LHCN-M2 (cell line): ENCODE data around the gene CGGBP1. TPM values are rescaled to one million over a fixed set of nuclear protein-coding genes. Genes with fewer than 3 reads are reported as not detected.

Source experiments
- DNase-seq: peaks from one replicate; pipeline ENCODE4 v3.0.0-alpha.2; 2012; ENCODE audit warnings: low read depth
- polyA plus RNA-seq: library from polyadenylated mRNA; unstranded; fragments of >200 nt; gene quantifications from one replicate; pipeline ENCODE4 v1.2.1, GENCODE V29; 2012; ENCODE audit warnings: missing spikeins
- total RNA-seq: library from RNA; depleted of rRNA; stranded (reverse); fragments of >200 nt; gene quantifications from 2 replicates; pipeline ENCODE4 v1.2.3, GENCODE V29; 2014; rRNA removed

The CGGBP1 gene, protein sequence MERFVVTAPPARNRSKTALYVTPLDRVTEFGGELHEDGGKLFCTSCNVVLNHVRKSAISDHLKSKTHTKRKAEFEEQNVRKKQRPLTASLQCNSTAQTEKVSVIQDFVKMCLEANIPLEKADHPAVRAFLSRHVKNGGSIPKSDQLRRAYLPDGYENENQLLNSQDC
- 60.1 and 68.1 TPM in 2 replicates for total RNA-seq
- 27.6 TPM for polyA plus RNA-seq

DNA sequence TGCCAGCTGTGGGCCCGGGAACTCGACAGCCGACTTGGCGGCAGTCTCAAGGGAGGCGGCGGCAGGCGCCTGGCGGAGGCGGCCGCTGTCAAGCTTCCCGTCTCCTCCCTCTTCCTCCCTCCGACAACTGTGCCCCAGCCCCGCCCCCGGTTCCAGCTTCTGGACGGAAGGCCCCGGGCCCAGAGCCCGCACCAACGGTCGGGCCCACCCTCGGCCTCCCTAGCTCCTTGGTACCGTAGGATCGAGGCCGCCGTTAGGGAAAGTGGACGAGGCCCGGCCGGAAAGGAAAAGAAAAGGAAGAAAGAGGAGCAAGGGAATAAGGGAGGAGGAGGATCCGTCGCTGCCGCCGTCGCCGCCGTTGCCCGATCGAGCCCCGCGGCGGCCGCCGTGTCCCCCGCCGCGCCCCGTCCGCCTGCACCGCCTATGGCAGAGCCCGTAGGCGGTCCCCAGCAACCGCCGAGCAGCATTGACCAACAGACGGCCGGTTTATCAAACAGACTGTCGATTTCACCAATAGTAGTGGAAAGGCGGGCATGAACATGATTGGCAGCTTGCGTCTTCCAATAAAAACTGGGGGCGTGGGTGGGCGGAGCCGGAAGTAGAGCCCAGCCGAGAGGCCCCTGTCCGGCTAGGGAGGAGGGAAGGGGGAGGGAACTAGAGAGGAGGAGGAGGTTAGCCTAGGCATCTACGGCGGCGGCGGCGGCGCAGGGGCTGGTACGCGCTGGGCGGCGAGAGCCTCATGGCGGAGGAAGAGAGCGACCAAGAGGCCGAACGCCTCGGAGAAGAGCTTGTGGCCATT lies at the start of gene CGGBP1, which contains the start of gene ZNF654:
CGGBP1 (minus strand) TSS at position 425 of the 799 bp plus-strand sequence. CDS start 3,029 bp downstream, outside the sequence.
ZNF654 (plus strand) TSS at position 675 of the 799 bp plus-strand sequence; CDS start at position 740, 65 bp downstream.
- peak; percentile 99 for DNase-seq

DNA sequence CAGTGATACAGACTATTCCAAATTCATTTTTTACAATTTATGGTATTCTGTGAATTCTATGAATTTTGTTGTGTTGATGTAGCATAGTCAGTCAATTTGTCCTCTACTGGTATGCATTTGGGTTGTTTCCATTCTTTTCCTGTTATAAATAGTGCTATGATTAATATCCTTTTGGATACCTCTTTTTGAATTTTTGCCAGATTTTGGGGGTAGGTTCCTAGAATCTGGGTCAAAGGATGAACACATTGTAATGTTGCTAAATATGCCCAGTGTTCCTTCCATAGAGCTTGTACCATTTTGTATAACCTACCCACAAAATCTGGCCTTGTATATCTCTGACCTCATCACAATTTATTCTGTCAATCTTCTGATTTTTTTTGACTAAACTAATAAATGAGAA lies 46.5 kb upstream of the CGGBP1 start:
- DNase-seq: peak; percentile 30

DNA sequence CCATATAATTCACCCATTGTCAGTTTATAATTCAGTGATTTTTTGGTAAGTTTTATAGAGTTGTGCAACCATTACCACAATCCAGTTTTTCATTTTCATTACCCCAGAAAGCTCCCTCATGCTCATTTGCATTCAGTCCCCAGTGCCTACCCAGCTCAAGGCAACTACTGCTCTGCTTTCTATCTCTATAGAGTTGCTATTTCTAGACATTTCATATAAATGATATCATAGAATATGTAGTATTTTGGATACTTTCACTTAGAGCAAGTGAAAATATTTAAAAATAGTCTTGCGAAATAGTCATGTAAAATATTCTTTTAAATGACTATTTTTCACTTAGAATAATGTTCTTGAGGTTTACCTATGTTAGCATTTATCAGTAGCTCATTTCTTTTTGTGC lies 42.3 kb upstream of the CGGBP1 start:
- DNase-seq: no peak

DNA sequence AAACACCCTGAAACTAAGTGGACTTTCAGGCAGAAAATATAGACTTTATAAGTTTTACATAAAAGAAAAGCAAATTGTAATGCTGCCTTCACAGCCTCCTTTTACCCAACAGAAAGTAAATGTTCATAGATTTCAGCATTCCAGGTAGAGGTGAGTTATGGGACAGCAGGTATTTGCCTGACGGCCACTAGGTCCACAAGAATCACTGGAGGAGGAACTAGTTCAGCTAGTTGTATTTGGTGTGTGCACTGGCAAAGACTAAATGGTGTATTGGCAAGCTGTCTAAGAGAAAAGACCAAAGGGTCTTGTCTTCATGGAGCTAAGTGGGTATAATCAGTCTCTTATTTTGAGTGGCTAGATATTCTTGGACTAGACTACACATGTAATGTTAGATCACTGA lies 34.5 kb upstream of the CGGBP1 start:
- DNase-seq: no peak

DNA sequence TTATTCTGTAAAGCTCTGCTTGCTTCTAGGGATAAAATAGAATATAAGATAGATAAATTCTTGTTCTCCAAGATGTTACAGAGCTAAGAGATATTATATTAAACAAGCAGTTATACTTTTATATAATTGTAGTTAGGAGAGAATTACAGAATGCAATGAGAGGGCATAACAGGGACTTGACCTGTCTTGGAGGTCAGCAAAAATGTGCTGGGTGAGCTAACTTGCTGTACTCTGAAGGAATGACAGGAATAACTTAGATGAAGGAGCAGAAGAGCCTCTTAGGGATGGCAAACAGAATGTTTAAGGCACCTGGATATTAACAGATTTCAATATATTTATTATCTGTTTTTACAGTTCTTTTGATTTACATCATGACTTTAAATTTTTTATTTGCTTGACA lies 33.5 kb upstream of the CGGBP1 start:
- no peak for DNase-seq

DNA sequence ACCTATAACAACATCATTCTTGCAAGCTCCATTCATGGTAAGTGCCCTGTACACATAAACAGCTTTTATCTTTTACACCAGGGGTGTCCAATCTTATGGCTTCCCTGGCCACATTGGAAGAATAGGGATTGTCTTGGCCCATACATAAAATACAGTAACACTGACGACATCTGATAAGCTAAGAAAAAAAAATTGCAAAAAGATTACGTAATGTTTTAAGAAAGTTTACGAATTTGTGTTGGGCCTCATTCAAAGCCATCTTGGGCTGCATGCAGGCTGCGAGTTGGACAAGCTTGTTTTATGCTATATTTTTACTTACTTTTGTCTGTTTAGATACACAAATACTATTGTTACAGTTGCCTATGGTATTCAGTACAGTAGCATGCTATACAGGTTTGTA lies 31.9 kb upstream of the CGGBP1 start:
- DNase-seq: no peak

DNA sequence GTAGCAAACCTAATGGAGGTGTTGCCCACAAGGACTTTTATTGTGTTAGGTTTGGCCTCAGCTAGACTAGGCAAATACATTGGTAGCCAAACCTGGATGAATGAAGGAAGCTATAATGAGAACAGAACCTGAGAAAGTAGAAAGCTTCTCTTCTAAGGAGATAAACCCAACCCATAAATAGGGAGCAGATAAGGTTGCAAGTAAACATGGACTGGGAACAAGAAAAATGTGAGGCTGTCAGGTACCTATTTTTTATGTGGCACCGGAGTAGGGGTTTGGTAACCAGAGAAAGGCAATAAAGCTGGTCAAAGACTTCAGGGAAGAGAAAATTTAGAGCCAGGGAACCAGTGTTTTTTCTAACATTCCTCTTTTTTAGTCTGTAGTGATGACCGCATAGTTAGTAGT lies 25.3 kb upstream of the CGGBP1 start:
- no peak for DNase-seq

DNA sequence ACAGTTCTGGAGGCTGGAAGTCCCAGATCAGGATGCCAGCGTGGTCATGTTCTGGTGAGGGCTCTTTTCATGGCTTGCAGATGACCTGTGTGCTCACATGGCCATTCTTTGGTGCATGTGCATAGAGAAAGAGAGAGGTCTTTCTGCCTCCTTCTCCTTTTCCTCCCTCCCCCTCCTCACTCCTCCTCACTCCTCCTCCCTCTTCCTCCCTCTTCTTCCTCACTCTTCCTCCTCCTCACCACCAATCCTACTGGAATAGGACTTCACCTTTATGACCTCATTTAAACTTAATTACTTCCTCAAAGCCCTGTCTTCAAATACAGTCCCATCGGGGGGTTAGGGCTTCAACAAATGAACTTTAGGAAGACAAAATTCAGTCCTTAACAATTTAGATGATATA lies 24.0 kb upstream of the CGGBP1 start:
- DNase-seq: no peak

DNA sequence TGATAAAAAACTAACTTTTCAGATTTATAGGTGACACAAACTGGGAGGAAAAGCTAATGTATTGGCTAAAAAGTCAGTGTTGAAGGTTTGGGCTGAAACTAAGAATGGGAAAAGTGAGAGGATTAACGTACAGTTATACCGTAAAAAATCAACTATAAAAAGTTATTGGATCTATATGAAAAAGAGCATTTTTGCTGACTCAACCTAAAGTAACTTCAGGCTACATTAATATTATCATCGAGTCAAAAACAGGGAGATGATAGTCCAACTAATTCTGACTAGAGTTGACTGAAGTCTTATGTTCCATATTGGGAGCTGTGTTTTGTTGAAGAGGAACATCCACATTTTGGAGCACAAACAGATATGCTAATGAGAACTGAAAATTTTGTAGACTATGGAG lies 20.1 kb upstream of the CGGBP1 start:
- no peak for DNase-seq

DNA sequence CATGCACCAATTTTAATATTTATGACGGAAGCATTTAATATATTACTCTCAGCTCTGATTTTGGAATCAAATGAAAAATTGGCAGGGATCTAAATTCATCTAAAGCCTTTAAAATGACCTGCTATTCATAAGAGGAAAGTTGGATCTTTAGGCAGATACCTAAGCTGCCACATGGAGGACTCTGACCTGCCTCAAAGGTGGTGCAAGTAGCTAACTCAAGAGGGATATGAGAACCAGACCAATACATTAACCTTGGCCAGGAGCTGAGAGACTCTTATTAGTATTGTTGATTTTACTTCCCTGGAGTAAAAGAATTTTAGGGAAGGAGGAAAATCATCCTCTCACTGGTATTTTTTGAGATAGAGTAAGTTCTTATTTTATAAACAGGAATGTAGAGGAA lies 17.9 kb upstream of the CGGBP1 start:
- no peak for DNase-seq

DNA sequence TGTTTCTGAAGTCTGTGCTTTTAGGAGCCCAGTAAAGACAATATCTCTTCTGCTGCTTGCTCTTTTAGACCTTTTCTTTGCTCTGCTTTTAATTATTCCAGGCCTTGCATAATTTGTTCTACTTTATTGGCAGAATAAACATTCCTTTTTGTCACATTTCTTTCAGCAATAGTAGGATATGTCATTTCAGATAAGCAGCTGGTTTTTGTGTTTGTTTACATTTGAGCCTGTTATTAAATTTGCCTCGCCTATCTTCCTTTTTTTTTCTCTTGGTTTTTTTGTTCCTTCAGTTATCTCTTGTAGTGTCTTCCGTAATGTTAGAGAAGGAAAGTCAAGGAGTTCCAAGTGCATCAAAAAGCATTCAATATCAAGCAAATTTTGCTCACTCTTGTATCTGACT lies 16.7 kb upstream of the CGGBP1 start:
- no peak for DNase-seq

DNA sequence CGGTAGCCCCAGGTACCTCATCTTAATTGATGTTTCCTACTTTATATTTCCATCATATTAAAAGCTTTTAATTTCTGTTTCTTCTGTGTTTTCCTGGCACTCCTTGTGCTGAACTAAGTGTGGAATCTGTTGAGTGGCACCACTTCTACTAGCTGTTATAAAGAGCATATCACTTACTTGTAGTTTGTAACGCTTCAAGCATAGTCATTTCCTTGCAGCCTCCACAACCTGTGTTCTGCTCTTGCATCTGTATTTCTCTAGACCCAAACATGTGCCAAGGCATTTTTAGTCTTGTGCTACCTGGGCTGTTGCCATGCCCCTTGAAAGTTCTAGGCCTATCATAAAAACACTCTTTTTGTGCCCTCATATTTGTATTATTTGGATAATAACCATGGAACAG lies 16.3 kb upstream of the CGGBP1 start:
- DNase-seq: no peak

DNA sequence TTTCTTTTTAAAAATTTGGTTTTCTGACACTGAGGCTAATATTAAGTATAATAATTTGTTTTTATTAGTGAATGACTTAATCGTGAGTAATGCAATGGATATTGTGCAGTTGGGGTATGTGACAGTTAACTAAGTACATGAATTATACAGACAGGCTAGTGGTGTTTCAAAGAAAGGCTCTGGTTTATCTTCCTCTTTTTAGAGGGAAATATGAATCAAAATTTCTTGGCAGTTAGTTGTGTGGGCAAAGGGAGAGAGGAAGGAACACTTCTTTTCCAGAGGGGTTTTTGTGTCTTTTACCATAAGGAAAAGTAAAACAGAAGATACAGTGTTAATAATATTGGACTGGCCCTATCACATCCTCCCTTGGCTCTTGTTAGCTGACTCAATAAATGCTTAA lies 2.9 kb upstream of the CGGBP1 start:
- DNase-seq: no peak

DNA sequence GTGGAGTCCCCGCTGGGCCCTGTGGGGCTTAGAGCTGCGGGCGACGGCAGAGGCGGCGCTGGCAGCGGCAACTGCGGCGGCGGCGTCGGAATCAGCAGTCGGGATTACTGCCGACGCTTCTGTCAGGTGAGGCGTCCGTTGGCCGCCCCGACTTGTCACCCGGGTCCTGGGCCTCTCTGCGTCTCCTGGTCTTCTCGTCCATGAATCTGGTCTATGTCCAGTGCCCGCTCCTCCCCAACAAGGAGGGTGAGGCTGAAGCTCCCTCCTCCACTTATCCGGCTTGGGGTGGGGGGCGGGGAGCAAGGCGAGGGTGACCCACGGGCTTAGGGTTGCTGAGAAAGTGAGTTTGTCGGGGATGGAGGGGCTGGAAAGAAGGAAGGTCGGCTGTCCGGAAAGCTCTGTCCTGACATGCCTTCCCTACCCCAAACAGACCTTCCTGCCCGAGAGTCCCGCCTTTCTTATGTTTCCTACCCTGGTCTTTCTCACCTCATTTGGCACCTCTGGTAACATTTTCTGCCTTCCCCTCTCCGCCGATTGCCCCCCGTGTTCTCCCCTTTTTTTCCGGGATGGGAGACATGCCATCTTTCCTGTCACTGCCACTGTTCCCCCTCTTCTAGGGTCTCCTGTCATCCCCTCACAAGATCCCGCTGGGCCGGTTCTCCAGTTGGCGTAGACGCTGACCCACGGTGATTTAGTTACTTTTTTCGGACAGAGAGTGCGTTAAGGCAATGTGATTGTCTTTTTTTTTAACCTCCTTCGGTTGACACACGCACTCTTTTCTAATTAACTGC lies 770 bp upstream of the CGGBP1 start:
- DNase-seq: no peak

DNA sequence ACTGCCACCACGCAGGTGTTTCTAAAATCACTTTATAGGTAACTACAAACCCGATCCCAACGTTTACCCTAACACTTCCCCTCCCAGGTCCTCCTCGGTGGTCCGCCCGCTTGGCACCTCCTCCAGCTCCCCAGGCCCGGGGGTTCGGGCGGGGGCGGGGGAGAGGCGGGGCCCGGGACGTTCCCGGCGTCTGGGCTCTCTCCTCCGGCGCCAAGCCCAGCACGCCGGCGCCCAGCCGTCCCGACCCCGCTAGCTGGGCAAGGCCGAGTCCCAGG lies 562 bp downstream of the CGGBP1 start:
- no peak for DNase-seq

DNA sequence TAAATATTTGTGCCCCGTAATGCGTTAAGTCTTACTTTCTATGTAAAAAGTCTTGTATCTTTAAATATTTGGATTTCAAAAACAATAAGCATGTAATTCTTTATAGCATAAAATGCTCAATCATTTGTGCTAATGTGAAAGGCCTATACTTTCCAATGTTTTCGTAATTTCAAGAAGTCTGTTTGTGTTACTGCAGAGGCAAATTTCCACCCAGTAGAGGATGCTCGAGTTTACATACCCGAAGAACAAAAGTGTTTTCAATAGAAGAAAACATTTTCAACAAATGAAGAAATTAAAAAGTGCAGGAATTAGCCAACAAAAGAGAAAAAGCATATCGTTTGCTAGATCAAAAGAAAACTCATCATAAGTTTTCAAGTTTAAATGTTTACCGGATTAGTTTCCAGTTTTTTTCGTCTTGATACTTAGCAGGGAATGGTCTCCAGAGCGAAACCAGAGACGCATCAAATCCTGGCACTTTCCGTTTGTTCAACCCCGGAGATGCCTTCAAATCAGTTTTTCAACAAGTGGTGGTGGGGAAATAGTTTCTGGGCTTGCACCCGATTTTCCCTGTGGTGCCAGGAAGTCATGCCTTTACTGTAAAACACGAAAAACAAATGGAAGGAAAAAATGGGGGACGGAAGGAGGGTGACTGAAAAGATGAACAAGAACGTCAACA lies 1.0 kb downstream of the CGGBP1 start:
- peak; percentile 26 for DNase-seq

DNA sequence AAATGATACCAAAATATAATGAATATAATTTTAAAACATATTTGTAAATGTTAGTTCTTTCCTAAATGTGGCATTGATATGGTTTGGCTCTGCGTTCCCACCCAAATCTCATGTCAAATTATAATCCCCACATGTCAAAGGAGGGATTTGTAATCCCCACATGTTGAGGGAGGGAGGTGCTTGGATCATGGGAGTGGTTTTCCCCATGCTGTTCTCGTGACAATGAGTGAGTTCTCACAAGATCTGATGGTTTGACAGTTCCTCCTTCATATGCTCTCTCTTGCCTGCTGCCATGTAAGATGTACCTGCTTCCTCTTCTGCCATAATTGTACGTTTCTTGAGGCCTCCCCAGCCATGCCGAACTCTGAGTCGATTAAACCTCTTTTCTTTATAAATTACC lies 12.0 kb downstream of the CGGBP1 start:
- no peak for DNase-seq

DNA sequence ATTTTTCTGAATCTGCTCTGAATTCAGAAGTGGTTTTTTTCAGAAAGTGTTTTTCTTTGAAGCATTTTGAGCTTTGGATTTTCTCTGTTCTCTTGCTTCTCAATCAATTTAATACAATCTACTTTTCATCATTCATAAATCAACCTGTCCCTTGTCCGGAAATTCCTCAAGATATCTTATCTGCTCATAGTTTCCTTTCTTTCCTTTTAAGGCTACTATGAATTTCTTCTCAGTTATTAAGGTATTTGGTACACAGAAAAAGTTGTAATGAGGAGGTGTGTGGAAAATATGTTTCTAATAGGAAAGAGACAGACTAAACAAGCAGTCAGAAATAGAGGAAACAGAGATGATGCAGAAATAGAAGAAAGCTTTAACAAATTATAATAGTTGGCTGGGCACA lies 14.4 kb downstream of the CGGBP1 start:
- DNase-seq: no peak

DNA sequence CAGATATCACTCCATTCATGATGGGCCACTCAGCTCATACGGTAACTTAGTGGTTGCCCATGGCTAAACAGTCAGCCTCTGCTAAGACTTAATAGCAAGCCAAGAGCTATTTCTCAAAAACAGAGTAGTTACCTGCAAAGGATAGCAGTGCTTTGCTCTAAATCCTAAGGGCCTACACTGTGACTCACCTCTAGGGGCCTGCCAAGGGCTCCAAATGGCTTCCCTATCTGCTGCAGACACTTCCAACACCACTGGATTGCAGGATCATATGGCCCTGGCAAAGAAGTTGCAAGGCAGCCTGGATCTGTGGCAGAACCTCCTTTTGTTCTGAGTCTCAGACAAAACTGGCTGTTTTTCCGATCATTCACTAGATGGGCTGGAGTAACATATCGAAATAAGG lies 17.8 kb downstream of the CGGBP1 start:
- DNase-seq: no peak

DNA sequence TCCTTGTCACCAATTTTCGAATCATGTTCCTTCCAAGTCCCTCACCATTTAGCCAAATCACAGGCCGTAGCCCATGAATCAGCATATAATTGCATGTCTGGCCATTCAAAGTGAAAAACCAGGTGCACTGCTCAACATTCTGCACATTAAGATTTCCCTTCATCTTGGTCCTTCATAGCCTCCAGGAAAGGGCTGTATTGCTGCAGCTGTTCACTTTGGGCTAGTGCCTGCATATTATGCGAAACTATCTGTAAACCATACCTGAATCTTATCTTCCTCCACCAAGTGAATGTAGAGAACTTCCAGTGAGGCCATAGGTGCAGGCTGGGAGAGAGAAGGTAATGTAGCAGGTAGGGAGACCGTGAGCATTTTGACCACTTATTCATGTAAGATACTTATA lies 18.3 kb downstream of the CGGBP1 start:
- DNase-seq: no peak

DNA sequence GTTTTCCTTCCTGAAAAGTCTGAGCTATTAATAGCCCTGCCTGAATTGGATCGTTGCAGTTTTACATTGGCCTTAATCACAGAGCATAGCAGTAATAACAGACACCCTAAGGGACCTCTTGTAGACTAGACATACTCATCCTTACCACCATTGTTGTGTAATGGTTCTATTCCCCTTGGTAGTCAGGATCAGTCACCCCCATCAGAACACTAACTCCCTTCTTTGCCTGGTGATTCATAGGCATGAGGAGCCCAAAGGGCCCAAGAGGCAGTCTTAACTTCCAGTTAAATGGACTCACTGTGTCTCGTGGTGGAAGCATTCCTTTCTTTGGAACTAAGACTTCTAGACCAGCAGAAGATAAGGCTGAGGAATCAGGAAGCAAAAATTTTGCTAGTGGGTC lies 20.2 kb downstream of the CGGBP1 start:
- peak; percentile 83 for DNase-seq

DNA sequence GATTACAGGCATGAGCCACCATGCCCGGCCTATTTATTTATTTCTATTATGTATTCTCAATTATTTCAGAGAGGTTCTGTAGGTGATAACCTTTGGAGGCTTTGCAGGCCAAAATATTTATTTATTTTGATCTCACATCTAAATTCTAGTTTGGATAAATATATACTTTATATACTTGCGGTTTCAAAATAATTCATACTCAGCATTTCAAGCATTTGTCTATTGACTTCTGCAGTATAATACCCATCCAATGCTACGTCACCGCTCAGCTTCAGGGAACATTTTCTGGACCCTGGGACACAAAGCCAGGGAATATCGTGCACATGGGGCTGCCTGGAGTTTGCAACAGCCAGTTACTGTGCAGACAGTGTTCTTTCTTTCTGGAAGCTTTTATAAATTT lies 22.6 kb downstream of the CGGBP1 start:
- DNase-seq: no peak
